GM23248 (cell line): Measurements from ENCODE around the gene SLC35F4.

Source experiments
- EZH2 ChIP-seq: fragments of 200-600 bp; sonication (generic); IDR thresholded peaks from 2 replicates; pipeline ENCODE4 v1.6.1; 2018; ENCODE audit warnings: antibody characterized with exemption, mild to moderate bottlenecking; ENCODE audit not compliant: insufficient read depth, poor library complexity, severe bottlenecking
- EZH2phosphoT487 ChIP-seq: fragments of 200-600 bp; sonication (generic); IDR thresholded peaks from 2 replicates; pipeline ENCODE4 v1.6.1; 2018; ENCODE audit warnings: antibody characterized with exemption, moderate library complexity, mild to moderate bottlenecking, low read depth; ENCODE audit not compliant: insufficient read depth

- TF ChIP-seq EZH2phosphoT487 = no peak
- no peak for TF ChIP-seq EZH2
Measured at GRCh38 chr14:57754527-57754926, 111.4 kb downstream of the SLC35F4 start.
